Fibroblast of mammary gland (primary cell): ENCODE data around the gene RAB15.

Experiments used
- DNase-seq: peaks from one replicate; pipeline ENCODE4 v3.0.0-alpha.2; 2010; ENCODE audit warnings: low read depth
- H3K4me3 ChIP-seq: 2 replicates; pipeline ENCODE4 v1.5.1; 2011; ENCODE audit warnings: low read depth, mild to moderate bottlenecking, low read length, moderate library complexity; ENCODE audit not compliant: control insufficient read depth
- TF ChIP-seq, protein P1 (sequence below): conservative IDR thresholded peaks from 2 replicates; pipeline ENCODE4 v1.5.1; 2011; ENCODE audit warnings: low read depth, low read length, inconsistent platforms; ENCODE audit not compliant: control insufficient read depth, insufficient read depth

Gene RAB15

DNA sequence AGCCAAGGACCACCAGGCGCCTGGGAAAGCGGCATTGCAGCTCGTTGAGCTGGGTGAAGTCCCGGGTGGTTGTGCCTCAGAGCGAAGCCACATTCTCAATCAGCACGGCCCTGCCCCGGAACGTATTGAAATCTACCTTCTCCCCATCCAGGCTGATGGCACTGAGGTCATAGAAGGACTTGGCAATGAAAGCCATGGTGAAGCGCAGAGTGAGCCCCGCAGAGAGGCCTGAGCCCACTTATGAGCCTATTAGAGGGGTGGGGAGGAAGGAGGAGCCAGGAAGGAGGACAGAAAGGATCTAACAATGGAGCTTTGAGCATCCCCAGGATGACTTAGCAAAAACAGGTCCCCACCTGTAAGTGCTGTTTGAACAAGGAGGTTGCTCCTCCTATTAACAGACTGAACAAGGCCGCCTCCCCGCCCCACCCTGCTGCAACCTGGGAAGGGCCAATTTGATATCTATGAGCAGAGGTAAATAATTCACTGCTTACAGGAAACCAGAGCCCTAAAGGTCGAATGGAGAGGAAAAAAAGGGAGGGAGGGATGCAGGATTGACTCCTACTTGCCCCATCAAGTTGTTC, 29.5 kb downstream of the RAB15 start, which contains the start of gene GPX2:
TSS of gene GPX2 (minus strand) at position 215 of the 581 bp plus-strand sequence. CDS start at position 196, 19 bp downstream.
- no peak for DNase-seq
- no peak within 1 kb of the TSS for H3K4me3 ChIP-seq
- TF ChIP-seq, protein P1, sequence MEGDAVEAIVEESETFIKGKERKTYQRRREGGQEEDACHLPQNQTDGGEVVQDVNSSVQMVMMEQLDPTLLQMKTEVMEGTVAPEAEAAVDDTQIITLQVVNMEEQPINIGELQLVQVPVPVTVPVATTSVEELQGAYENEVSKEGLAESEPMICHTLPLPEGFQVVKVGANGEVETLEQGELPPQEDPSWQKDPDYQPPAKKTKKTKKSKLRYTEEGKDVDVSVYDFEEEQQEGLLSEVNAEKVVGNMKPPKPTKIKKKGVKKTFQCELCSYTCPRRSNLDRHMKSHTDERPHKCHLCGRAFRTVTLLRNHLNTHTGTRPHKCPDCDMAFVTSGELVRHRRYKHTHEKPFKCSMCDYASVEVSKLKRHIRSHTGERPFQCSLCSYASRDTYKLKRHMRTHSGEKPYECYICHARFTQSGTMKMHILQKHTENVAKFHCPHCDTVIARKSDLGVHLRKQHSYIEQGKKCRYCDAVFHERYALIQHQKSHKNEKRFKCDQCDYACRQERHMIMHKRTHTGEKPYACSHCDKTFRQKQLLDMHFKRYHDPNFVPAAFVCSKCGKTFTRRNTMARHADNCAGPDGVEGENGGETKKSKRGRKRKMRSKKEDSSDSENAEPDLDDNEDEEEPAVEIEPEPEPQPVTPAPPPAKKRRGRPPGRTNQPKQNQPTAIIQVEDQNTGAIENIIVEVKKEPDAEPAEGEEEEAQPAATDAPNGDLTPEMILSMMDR: no peak

- TF ChIP-seq, protein P1: no peak
- DNase-seq: no peak
- H3K4me3 ChIP-seq: no peak overlapping the region
These were observed 31.7 kb downstream of the RAB15 start for GRCh38 chr14:64940336-64940910.

- DNase-seq: no peak
- no peak overlapping the region for H3K4me3 ChIP-seq
- TF ChIP-seq, protein P1: no peak
These were observed 32.3 kb downstream of the RAB15 start for GRCh38 chr14:64939817-64940190.

GRCh38 chr14:64938972-64939816, 32.9 kb downstream of the RAB15 start:
- no peak for DNase-seq
- no peak overlapping the region for H3K4me3 ChIP-seq
- TF ChIP-seq, protein P1: no peak

GRCh38 chr14:64937821-64938193, 34.3 kb downstream of the RAB15 start:
- TF ChIP-seq, protein P1: peak; percentile 20
- H3K4me3 ChIP-seq: no peak overlapping the region
- peak; percentile 15 for DNase-seq

- DNase-seq: peak; percentile 8
- H3K4me3 ChIP-seq: no peak overlapping the region
- TF ChIP-seq, protein P1: no peak
These were observed 34.8 kb downstream of the RAB15 start for GRCh38 chr14:64937171-64937820.
